RPMI8226 (cell line): Measurements from ENCODE around the gene PIK3R1.

Experiments
- DNase-seq: peaks from one replicate; pipeline ENCODE4 v3.0.0-alpha.2; 2015

Gene PIK3R1

GRCh38 chr5:68333649-68334552, 118.3 kb downstream of the PIK3R1 start:
- no peak for DNase-seq

GRCh38 chr5:68334553-68334886, 119.0 kb downstream of the PIK3R1 start:
- DNase-seq = no peak

- DNase-seq = no peak
Observed at GRCh38 chr5:68335075-68335474, 119.5 kb downstream of the PIK3R1 start.

GRCh38 chr5:68336200-68336599, 120.6 kb downstream of the PIK3R1 start:
- no peak for DNase-seq

GRCh38 chr5:68337235-68337634, 121.7 kb downstream of the PIK3R1 start:
- no peak for DNase-seq

- DNase-seq = no peak
Observed at GRCh38 chr5:68339921-68340321, 124.4 kb downstream of the PIK3R1 start.

- no peak for DNase-seq
Observed at GRCh38 chr5:68341006-68341405, 125.5 kb downstream of the PIK3R1 start.

GRCh38 chr5:68342693-68343092, 127.1 kb downstream of the PIK3R1 start:
- no peak for DNase-seq

GRCh38 chr5:68343421-68343826, 127.9 kb downstream of the PIK3R1 start:
- DNase-seq = no peak

- DNase-seq = peak; percentile 30
Observed at GRCh38 chr5:68344447-68345111, 129.0 kb downstream of the PIK3R1 start.

- DNase-seq = no peak
Observed at GRCh38 chr5:68345171-68345570, 129.6 kb downstream of the PIK3R1 start.

GRCh38 chr5:68345582-68345981, 130.0 kb downstream of the PIK3R1 start:
- no peak for DNase-seq

GRCh38 chr5:68347536-68347935, 132.0 kb downstream of the PIK3R1 start:
- no peak for DNase-seq

GRCh38 chr5:68348447-68349222, 133.1 kb downstream of the PIK3R1 start:
- DNase-seq = no peak

GRCh38 chr5:68350176-68350575, 134.6 kb downstream of the PIK3R1 start:
- DNase-seq = no peak
